Sigmoid colon (tissue), 4 donors: ENCODE measurements around the gene SRGAP2C.
"Not testable (repeated sequence)": the region's sequence is repeated elsewhere in the genome, so short reads cannot be mapped to it uniquely, and the experiment has no call there.

Source experiments
- EP300 ChIP-seq, 4 donors: sonication (generic); formaldehyde crosslinking; IDR thresholded peaks; one replicate each; pipeline ENCODE4 v1.6.1; 2017; ENCODE audit warnings: antibody characterized with exemption in 4 of 4
- POLR2AphosphoS5 ChIP-seq, 4 donors: sonication (generic); formaldehyde crosslinking; IDR thresholded peaks; one replicate each; pipeline ENCODE4 v1.6.1; 2017; ENCODE audit warnings: antibody characterized with exemption in 4 of 4
- TF ChIP-seq, protein P1 (sequence below), 4 experiments: fragments of 450-650 bp in 3 of 4; fragments of 200-600 bp in 1 of 4; IDR thresholded peaks; one replicate each; pipeline ENCODE4 v1.5.1; 2016 to 2019; ENCODE audit warnings: antibody characterized with exemption in 4 of 4, mild to moderate bottlenecking in 3 of 4, moderate library complexity in 2 of 4

DNA sequence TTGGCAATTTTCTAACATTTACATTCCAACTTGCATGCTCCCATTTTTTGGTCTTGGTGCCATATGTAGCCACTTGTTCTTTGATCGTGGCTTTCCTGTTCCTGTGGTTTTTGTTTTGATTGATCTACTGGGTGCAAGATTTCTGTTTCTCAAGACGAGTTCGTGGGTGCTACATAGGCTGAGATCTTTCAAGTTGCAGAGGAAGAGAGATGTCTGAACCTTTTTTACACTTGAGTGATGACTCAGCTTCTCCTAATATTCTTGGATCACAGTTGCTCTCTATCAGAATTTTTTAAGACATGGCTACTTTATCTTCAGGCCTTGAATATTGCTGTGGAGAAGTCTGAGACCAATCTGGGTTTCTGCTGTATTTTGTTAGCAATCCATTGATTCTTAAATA lies 85.2 kb downstream of the SRGAP2C start:
- TF ChIP-seq, protein P1, sequence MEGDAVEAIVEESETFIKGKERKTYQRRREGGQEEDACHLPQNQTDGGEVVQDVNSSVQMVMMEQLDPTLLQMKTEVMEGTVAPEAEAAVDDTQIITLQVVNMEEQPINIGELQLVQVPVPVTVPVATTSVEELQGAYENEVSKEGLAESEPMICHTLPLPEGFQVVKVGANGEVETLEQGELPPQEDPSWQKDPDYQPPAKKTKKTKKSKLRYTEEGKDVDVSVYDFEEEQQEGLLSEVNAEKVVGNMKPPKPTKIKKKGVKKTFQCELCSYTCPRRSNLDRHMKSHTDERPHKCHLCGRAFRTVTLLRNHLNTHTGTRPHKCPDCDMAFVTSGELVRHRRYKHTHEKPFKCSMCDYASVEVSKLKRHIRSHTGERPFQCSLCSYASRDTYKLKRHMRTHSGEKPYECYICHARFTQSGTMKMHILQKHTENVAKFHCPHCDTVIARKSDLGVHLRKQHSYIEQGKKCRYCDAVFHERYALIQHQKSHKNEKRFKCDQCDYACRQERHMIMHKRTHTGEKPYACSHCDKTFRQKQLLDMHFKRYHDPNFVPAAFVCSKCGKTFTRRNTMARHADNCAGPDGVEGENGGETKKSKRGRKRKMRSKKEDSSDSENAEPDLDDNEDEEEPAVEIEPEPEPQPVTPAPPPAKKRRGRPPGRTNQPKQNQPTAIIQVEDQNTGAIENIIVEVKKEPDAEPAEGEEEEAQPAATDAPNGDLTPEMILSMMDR (IDR thresholded peaks at IDR 0.05) = not testable (repeated sequence)
- not testable (repeated sequence) for TF ChIP-seq EP300, POLR2AphosphoS5 (IDR thresholded peaks at IDR 0.05)
